HAP-1 (cell line): ENCODE data around the gene PADI1.

Experiments
- DNase-seq, 2 experiments: peaks; one replicate each; pipeline ENCODE4 v3.0.0-alpha.2; 2016 to 2020; ENCODE audit warnings: low spot score in 2 of 2
- H3K27me3 ChIP-seq: fragments of 250-450 bp; sonication (Bioruptor Pico); 2 replicates; pipeline ENCODE4 v1.5.1; 2020; ENCODE audit warnings: low read depth, mild to moderate bottlenecking, moderate library complexity
- H3K36me3 ChIP-seq: fragments of 250-450 bp; sonication (Bioruptor Pico); replicated peaks from 2 replicates; pipeline ENCODE4 v1.5.1; 2020; ENCODE audit warnings: mild to moderate bottlenecking
- H3K4me1 ChIP-seq: fragments of 250-450 bp; sonication (Bioruptor Pico); 2 replicates; pipeline ENCODE4 v1.5.1; 2020; ENCODE audit warnings: mild to moderate bottlenecking
- H3K4me3 ChIP-seq: fragments of 250-450 bp; sonication (Bioruptor Pico); 2 replicates; pipeline ENCODE4 v1.5.1; 2020; ENCODE audit warnings: mild to moderate bottlenecking, moderate library complexity
- H3K9me3 ChIP-seq: fragments of 250-450 bp; sonication (Bioruptor Pico); 2 replicates; pipeline ENCODE4 v1.5.1; 2020; ENCODE audit warnings: mild to moderate bottlenecking, moderate library complexity
- in situ Hi-C: fragments of 300-500 bp; cut with MboI; formaldehyde crosslinking; loops from 3 replicates; pipeline ENCODE4 v1.14.3; 2020; ENCODE audit warnings: low sequenced_read_pairs, inconsistent platforms, mixed read lengths

PADI1 gene

GRCh38 chr1:17197696-17198095 is 7.2 kb upstream of the PADI1 start:
- Histone ChIP-seq H3K27me3 (peaks cover 4% of the 10 kb centered on the region; the same call in 1 of the 2 replicates), H3K4me1 (no peaks in the 10 kb centered on the region), H3K4me3 (no peak overlapping the region), H3K36me3 (no peaks in the 10 kb centered on the region), H3K9me3 (no peaks in the 10 kb centered on the region)
- peak in 1 of 2 experiments; percentile 4 for DNase-seq
- in situ Hi-C loops: no loop called here

- DNase-seq: peak in 1 of 2 experiments; percentile 3
- peaks cover 4% of the 10 kb centered on the region for H3K27me3 ChIP-seq
Observed at GRCh38 chr1:17198476-17199258, 6.3 kb upstream of the PADI1 start.

GRCh38 chr1:17199267-17200044 is 5.5 kb upstream of the PADI1 start:
- no peaks in the 10 kb centered on the region for H3K36me3 ChIP-seq

More at GRCh38 chr1:17198476-17199258, 6.3 kb upstream of the PADI1 start:
- Histone ChIP-seq H3K4me3 (no peak overlapping the region), H3K4me1 (no peaks in the 10 kb centered on the region), H3K36me3 (no peaks in the 10 kb centered on the region), H3K9me3 (no peaks in the 10 kb centered on the region)
- in situ Hi-C loops: no loop called here

DNA sequence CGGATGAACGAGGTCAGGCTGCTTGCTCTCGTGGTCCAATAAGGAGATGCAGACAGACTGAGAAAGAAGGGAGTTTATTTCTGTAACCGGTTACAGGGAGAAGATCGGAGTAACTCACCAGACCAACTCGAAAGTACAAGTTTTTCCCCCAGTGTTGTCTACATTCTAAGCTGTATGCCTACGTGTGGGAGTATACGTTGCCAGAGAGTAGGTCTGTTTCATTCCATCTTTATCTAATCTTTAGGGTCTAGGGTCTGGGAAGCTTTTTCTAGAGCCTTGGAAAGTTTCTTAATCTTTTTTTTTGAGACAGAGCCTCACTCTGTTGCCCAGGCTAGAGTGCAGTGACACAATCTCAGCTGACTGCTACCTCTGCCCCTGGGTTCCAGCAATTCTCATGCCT is 4.7 kb upstream of the PADI1 start:
- Histone ChIP-seq H3K27me3 (peaks cover 4% of the 10 kb centered on the region), H3K4me3 (no peak overlapping the region), H3K4me1 (no peaks in the 10 kb centered on the region), H3K9me3 (no peaks in the 10 kb centered on the region), H3K36me3 (no peaks in the 10 kb centered on the region)
- DNase-seq: no peak
- in situ Hi-C loops: no loop called here

More at GRCh38 chr1:17199267-17200044, 5.5 kb upstream of the PADI1 start:
- H3K4me1 ChIP-seq: no peaks in the 10 kb centered on the region
- in situ Hi-C loops: no loop called here
- no peaks in the 10 kb centered on the region for H3K9me3 ChIP-seq
- DNase-seq: no peak
- H3K4me3 ChIP-seq: no peak overlapping the region
- peaks cover 4% of the 10 kb centered on the region for H3K27me3 ChIP-seq

- Histone ChIP-seq H3K36me3 (no peaks in the 10 kb centered on the region), H3K4me1 (no peaks in the 10 kb centered on the region), H3K4me3 (no peak overlapping the region), H3K9me3 (no peaks in the 10 kb centered on the region), H3K27me3 (peaks cover 4% of the 10 kb centered on the region)
- no peak for DNase-seq
- in situ Hi-C loops: no loop called here
Observed at GRCh38 chr1:17200756-17201155, 4.2 kb upstream of the PADI1 start.

DNA sequence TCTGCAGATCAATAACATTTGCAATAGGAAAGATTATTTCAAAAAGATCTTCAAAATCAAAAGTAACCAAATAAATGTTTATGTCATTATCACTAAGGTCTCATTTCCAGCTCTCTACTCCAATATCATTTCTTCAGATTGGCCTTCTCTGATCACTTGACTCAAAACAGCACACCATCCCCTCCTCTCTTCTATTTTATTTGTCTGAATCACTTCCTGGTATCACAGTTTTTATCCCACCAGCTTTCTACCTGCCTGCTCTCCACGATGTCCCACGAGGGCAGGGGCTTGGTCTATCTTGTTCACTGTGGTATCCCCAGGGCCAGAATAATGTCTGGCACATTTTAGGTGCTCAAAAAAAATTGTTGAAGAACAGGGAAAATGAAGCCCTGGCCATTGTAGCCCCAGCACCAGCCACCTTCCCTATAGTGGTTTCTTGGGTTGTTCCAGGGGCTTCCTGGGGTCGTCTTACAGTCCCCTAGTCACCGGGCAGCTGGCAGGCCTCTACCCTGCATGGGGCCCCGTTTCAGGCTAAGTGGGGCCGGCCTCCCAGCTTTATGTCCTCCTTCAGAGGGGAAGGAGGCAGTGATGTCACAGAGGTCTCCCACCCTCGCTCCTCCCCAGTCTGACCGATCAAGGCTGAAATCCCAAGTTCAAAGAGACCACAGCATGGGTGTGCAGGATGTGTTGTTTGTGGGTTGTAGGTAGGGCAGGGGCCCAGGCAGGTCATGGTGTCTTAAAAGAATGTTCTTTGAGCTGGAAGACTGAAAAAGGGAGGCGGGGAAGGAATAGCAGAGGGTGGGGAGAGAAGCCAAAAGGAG is 3.5 kb upstream of the PADI1 start:
- H3K4me3 ChIP-seq: no peak overlapping the region
- in situ Hi-C loops: no loop called here
- no peaks in the 10 kb centered on the region for H3K9me3 ChIP-seq
- no peaks in the 10 kb centered on the region for H3K4me1 ChIP-seq
- no peaks in the 10 kb centered on the region for H3K36me3 ChIP-seq
- peaks cover 4% of the 10 kb centered on the region for H3K27me3 ChIP-seq
- no peak for DNase-seq

- H3K27me3 ChIP-seq: peaks cover 2% of the 10 kb centered on the region
- no peak overlapping the region for H3K4me3 ChIP-seq
- no peak for DNase-seq
- H3K36me3 ChIP-seq: no peaks in the 10 kb centered on the region
- H3K4me1 ChIP-seq: no peaks in the 10 kb centered on the region
- no peaks in the 10 kb centered on the region for H3K9me3 ChIP-seq
- in situ Hi-C loops: no loop called here
Observed at GRCh38 chr1:17205652-17206051, 724 bp downstream of the PADI1 start.

- H3K4me3 ChIP-seq: no peak overlapping the region
- no peaks in the 10 kb centered on the region for H3K4me1 ChIP-seq
- DNase-seq: no peak
- H3K9me3 ChIP-seq: no peaks in the 10 kb centered on the region
- in situ Hi-C loops: no loop called here
- H3K27me3 ChIP-seq: no peaks in the 10 kb centered on the region; the same call in 1 of the 2 replicates
- no peaks in the 10 kb centered on the region for H3K36me3 ChIP-seq
Observed at GRCh38 chr1:17206196-17206595, 1.3 kb downstream of the PADI1 start.

- H3K36me3 ChIP-seq: no peaks in the 10 kb centered on the region
- no peaks in the 10 kb centered on the region for H3K9me3 ChIP-seq
- in situ Hi-C loops: no loop called here
- no peak for DNase-seq
- H3K4me1 ChIP-seq: no peaks in the 10 kb centered on the region
- no peak overlapping the region for H3K4me3 ChIP-seq
- H3K27me3 ChIP-seq: no peaks in the 10 kb centered on the region; the same call in 1 of the 2 replicates
Observed at GRCh38 chr1:17207046-17207445, 2.1 kb downstream of the PADI1 start.

DNA sequence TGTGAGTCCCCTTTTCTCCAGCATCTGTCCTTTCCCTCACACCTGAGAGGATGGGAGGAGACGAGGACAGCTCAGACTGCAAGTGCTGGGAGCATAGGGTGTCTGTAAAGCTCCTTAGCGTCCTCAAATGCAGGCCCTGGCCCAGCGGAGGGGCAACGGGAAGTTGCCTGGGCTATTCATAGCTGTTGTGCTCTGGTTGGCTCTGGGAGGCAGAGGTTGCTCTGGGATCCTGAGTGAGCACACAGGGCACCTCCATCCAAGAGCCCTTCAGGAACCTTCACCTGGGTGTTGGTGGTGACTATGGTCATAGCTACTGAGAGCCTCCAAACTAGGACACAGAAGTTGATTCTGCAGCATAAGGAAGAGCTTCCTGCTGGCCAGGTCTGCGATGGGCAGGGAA is 2.6 kb downstream of the PADI1 start:
- Histone ChIP-seq H3K4me3 (no peak overlapping the region), H3K27me3 (no peaks in the 10 kb centered on the region; the same call in 1 of the 2 replicates), H3K36me3 (no peaks in the 10 kb centered on the region), H3K9me3 (no peaks in the 10 kb centered on the region), H3K4me1 (peaks cover 1% of the 10 kb centered on the region)
- DNase-seq: no peak
- in situ Hi-C loops: no loop called here

DNA sequence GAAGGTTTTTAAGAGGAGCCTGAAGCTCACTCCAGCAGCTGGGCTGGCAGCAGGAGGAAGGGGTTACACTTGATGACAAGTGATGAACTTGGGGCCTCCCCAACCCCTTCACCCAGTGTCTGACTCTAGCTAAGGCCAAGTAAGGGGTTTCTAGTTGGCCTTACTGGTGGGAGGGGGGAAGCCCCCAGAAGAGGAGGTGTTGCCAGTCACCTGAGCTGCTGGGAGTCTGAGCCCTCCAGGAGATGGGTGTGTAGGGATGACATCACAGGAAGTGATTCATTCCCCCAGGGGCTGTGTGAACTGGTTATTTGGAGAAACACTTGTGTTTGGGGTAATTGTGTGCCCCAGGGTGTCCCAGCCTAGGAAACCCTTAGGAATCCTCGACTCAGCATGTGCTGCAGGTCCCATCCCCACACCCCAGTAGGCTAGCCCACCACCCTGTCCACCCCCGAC is 3.1 kb downstream of the PADI1 start:
- DNase-seq: no peak
- in situ Hi-C loops: no loop called here
- peaks cover 6% of the 10 kb centered on the region for H3K4me1 ChIP-seq
- no peaks in the 10 kb centered on the region for H3K36me3 ChIP-seq
- no peaks in the 10 kb centered on the region; the same call in 1 of the 2 replicates for H3K27me3 ChIP-seq
- H3K4me3 ChIP-seq: no peak overlapping the region
- H3K9me3 ChIP-seq: no peaks in the 10 kb centered on the region

- DNase-seq: no peak
- no peaks in the 10 kb centered on the region; the same call in 1 of the 2 replicates for H3K27me3 ChIP-seq
- no peak overlapping the region for H3K4me3 ChIP-seq
- in situ Hi-C loops: no loop called here
- no peaks in the 10 kb centered on the region for H3K9me3 ChIP-seq
- H3K4me1 ChIP-seq: peaks cover 12% of the 10 kb centered on the region
- no peaks in the 10 kb centered on the region for H3K36me3 ChIP-seq
Observed at GRCh38 chr1:17208546-17208945, 3.6 kb downstream of the PADI1 start.

GRCh38 chr1:17209430-17209829 is 4.5 kb downstream of the PADI1 start:
- no peaks in the 10 kb centered on the region for H3K36me3 ChIP-seq
- in situ Hi-C loops: no loop called here

More at GRCh38 chr1:17209430-17209829, 4.5 kb downstream of the PADI1 start:
- peaks cover 12% of the 10 kb centered on the region for H3K4me1 ChIP-seq
- H3K9me3 ChIP-seq: no peaks in the 10 kb centered on the region
- DNase-seq: no peak
- no peak overlapping the region for H3K4me3 ChIP-seq
- H3K27me3 ChIP-seq: no peaks in the 10 kb centered on the region
